Fibroblast of skin of left biceps (primary cell): Measurements from ENCODE around the gene NT5C1A.

Source experiments
- DNase-seq, 2 experiments: peaks; one replicate each; pipeline ENCODE4 v3.0.0-alpha.2; 2013; ENCODE audit warnings: low read depth in 2 of 2

The NT5C1A gene

DNA sequence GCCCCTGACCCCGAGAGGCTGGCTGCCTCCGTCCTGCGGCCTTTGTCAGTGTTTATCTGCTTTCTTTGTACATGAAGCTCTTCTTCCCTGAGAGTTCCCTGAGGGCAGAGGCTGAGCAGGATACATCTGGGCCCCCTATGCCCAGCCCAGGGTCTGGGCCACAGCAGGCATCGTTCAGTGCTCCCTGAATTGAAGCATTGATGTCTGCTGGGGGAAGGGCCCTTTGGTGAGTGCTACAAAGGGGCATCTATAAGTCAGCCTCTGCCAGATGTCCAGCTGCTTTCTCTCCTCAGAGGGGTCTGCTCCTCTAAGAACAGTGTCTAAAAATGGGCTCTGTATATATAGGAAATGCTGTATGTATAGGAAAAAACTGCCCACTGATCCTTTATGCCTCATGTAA is 34.5 kb downstream of the NT5C1A start:
- no peak for DNase-seq

DNA sequence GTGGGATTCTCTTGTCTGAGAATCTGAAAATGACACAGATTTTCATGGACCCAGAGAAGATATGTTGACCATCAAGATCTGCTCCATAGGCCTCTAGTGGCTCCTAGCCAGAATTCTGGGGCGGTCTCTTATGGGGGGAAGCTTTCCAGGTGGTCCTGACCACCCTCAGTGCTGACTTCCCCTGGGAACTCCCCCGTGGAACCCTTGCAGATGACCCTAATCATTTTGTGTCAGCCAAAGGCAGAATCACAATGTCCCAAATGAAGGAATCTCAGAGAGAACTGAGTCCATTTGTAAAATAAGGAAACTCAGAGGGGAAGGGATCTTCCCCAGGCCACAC is 36.1 kb downstream of the NT5C1A start:
- DNase-seq: no peak

DNA sequence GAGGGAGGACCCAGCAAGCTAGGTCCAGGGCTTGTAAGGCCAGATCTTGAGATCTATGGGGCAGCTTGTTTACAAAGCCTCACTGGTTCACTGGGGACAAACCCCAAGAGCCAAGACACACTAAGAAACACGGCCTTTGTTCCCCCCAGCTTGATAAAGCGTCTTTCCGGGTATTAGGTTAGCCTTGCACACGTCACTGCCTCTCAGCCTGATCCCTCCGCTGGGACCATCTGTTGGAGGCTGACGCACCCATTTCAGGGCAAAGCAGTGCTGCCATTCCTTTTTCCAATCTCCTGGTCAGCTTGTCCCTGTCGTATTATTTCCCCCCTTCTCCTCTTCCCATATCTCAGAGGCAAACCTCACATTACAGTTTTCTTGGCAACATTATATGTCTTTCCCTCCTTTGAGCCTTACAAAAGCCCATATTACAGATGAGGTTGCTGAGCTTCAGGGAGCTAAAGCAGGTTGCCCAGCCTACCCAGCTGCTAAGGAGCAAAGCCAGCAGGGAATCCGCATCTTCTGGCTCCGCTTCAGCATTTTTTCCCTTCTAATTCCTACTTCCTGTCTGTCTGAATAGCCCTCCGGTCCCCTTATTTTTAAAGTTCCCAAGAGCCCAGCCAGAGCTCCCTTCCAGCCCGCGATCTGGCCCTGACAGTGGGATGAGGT is 36.6 kb downstream of the NT5C1A start:
- no peak for DNase-seq

DNA sequence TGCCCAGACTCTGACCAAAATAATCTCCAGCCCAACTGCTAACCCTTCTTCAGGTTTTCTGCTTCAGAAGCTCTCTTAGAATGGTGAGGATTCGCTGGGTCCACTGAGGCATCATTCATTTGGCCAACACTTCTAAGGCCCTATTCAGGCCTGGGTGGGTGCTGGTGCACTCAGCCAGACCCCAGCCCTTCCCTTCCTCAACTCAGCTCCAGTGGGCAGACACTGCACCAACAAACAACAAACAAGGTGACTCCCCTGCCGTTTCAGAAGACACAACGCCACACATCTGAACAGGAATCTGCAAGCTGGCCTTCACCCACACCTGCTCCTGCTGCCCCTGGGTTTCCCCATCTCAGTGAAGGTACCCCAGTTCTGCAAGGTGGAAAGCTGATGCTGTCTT is 38.5 kb downstream of the NT5C1A start:
- DNase-seq: no peak

DNA sequence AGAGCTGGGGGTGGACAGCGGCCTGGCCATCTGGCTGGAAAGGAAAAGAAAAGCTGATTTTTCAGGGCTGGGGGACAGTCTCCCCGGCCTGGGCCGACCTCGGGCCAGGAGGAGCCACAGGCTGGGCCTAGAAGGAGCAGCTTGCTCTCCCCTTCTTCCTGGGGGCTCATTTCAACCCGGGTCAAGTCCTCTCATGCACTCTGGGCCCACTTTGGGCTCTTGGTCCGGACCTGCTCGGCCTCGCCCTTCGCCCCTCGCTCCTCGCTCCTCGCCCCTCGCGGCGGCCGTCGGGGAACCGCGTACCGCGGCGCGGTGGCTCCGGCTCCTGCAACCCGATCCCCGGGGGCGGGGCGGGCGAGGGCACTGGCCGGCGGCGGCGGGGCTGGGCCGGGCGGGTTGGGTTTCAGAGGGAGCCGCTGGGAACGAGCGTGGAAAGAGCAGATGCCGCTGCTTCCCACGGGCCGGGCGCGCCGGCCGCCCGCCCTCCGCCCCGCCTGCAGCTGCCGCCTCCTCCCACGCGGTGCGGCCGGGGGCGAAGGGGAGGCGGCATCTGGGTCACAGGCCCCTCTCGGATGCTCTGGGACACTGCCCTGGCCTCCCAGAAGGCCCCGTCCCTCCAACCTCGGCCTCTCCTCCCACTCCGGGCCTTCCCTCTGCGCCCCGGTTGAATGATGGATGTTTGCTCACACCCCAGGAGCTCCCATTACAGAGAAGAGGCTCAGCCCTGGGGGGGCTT is 39.1 kb downstream of the NT5C1A start:
- DNase-seq: no peak

DNA sequence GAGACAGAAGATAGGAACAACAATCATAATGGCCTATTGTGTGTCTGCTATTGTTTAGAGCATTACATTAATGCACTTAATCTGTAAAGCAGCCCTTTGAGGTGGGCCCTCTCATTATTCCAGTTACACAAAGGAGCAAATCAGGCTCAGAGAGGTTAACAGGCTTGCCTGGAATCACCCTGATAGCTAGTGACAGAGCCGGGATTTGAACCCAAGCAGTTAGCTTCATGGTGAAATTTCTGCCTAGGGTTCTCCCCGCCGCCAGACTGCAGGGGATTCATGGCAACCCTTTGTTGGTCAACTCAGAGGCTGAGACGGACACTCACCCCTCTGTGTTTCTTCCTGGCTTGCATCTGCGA is 39.6 kb downstream of the NT5C1A start:
- DNase-seq: no peak

DNA sequence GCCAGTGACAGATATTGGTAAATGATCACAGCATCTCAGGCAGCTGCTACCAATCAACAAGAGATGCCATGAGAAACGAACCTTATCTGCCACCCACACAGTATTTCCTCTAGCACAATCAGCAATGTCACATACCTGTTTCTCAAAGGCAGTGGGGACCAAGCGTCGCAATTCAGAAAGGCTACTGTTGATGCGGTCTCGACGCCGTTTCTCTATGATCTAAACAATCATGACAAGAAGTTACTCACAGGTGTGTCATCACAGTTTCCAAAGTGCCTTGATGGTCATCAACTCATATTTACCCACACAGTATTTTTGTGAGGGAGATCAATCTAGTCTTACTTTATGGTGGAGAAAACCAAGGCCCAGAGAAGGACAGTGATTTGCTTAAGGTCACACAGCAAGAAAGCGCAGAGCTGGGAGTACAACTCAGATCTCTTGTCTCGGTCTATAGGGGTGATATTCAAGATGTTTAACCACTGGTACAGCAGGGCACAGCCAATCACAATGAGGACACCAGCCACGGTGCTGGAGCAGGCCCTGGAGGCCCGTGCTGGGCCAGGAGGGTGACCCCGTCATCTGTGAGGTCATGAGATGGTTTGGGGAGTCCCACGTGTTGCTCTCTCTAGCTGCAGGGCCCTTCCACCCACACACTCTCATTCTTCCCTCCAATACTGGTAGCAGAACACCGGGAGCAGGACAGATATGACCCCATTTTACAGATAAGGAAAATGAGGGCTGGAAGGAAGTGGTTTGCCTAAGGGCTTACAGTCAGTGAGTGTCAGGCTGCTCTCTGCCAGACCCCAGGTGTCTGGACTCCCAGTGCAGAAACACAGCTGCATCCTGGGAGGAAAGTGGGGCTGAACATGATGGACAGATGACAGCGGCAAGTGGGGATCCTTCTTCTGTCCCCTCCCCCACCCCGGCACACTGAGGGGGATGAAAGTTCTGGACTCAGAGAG is 40.3 kb downstream of the NT5C1A start:
- no peak for DNase-seq

DNA sequence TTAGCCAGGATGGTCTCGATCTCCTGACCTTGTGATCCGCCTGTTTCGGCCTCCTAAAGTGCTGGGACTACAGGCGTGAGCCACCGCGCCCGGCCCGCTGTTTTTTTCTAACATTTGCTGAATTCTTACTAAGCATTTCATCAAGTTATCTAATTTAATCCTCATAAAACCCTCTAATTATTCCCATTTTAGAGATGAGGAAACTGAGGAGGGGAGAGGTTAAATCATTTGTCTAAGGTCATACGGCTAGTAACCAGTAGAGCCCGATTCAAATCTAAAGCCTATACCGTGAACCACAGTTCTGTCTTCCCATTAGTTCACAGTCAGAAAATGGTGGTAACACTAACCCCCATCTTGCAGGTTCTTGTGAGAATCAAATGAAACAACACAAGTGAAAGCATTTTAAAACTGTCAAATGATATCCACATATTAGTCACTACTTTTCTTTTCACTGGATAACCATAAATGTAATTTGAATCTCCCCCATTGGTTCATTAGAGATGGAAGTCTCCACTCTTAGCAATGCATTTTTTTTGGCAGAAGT is 43.0 kb downstream of the NT5C1A start:
- DNase-seq: no peak

DNA sequence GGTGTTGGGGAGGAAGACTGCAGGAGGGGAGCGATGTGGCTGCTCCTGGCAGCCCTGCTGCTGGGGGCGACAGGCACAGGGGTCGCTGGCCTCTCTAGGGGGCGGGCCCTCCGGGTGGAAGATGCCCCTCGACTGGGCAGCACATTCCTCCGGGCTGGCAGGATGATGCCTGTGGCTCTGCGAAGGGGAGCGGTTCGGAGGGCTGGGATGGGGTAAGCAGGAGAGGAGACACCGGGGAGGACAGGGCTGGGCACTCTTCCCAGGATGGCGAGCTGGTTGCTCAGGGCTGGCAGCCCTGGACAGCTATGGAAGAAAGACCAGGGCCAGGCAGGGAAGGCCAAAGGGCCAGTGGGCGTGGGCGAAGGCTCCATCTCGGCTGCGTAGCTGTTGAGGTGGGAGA is 45.3 kb downstream of the NT5C1A start:
- no peak for DNase-seq

DNA sequence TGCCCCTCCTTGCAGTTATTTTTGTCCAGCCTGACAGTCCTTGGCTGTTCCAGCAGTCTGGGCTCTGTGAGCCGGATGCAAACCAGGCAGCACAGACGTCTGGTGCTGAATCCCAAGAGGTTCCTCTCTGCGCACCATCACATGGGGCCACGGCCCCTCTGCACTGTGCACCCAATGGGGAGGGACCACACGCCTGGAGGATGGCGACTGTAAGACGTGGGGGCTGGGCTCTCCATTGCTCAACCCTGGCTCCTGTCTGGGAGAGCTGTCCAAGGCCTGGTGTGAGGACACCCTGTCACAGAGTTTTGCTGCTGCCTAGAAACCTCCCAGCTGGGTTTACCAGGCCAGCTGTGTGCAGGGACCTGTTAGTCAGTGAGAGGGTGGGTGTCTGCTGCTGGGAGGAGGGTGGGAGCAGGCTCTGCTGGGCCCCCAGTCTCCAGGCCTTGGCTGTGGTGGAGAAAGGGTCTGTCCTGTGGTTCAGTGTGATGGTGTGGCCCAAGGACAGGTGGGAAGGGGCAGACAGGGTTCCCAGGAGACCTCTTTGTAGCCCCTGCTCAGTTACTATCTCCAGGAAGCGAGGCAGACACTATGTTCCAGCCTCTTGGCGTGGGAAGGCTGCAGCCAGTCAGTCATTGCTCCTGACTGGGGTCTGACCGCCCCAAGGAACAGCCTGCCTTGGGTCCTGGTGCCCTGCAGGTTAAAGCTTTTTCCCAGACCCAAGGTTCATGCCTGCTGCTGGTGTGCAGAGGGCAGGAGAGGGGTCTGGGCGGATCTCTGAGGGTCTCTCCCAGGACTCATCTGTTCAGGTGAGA is 46.2 kb downstream of the NT5C1A start:
- no peak for DNase-seq

DNA sequence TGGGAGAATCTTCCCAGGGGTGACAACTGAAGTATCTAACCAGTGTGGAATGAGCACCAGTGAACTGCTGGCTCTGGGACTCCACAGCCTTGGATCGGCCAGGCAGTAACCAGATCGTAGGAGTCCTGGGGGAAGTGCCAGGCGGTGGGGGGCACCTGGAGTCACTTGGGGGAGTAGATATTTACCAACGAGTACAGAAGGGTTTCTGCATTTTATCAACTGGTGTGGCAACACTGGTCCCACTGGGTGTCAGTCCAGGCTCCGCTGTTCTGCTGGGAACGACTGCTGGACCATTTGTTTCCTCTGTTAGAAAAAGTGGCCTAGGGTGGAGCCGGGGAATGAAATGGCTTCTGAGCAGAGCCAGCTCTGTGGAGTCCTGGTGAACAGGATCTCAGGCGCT is 46.9 kb downstream of the NT5C1A start:
- no peak for DNase-seq

DNA sequence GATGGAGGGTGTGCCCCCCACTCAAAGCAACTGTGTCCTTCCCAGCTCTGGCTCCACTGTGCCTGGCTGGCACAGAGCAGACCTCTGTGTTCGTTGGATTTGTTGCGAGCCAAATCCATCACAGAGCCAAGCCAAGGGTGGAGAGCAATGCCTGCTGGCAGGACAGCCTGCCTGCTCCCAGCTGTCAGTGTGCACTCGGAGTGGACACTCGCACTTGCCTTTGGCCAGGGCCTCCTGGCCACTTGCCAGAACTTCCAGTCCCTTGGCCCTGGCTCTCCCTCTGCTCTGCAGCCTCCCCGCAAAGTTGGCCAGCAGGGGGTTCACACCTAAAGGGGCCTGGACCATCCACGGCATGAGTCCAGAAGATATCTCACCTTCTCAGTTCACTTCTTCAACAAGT is 48.9 kb downstream of the NT5C1A start:
- no peak for DNase-seq

DNA sequence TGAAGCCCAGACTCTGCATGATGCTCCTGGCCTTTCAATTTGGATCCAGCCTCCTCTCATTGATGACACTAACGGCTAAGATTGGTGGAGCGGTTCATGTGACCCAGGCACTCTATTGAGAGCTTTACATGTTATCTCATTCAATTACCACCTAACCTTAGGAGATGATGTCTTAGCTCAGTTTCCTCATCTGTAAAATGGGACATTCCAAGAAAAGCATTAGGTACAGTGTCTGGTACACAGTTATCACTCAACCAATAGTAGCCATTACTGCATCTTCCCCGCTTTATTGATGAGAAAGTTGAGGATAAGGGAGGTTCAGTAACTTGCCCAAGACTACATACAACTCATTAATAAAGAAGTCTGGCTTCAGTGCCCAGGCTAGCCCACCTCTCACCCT is 49.5 kb downstream of the NT5C1A start:
- no peak for DNase-seq

DNA sequence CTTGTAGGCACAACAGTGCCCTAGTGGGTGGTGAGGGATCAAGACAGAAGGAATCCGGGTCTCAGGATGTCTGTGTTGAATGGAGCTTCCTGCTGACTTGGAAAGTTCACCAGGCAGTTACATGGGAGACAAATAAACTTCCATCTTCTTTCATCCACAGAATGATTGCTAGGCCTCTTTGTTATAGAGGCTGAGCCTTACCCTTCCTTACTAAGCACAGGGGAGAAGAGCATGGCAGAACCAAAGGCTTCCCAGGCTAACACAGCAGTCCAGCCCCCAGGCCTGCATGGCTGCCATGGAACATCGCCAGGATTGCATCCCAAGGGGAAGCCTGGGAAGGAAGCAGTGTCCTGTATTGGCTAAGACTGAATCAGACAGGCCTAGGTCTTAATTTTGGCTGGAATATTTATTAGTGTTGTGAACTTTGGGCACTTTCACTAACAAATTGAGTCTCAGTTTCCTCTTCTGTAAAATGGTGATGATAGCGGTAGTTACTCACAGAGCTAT is 51.2 kb downstream of the NT5C1A start:
- DNase-seq: no peak

DNA sequence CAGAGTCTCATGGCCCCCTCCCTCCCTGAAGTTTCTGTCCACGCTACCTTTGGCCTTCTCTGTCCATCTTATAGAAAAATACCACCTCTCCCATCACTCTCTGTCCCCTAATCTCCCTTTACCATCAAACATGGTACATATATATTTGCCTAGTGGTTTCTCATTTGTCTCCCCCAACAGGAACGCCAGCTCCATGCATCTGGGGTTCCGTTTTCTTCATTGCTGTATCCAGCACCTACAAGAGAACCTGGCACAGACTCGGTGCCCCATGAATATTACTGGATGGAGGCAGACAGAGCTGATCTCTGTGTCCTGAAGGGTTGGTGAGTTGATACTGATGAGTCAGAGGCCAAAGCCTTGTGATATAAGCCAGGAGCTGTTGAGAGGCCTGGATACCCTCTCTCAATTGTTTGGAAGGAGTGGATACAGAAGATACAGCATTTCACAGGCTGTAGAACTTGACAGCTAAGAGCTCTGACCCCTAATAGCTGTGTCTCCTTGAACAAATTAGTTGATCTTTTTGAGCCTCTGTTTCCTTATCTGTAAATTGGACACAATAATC is 54.3 kb downstream of the NT5C1A start:
- DNase-seq: no peak

DNA sequence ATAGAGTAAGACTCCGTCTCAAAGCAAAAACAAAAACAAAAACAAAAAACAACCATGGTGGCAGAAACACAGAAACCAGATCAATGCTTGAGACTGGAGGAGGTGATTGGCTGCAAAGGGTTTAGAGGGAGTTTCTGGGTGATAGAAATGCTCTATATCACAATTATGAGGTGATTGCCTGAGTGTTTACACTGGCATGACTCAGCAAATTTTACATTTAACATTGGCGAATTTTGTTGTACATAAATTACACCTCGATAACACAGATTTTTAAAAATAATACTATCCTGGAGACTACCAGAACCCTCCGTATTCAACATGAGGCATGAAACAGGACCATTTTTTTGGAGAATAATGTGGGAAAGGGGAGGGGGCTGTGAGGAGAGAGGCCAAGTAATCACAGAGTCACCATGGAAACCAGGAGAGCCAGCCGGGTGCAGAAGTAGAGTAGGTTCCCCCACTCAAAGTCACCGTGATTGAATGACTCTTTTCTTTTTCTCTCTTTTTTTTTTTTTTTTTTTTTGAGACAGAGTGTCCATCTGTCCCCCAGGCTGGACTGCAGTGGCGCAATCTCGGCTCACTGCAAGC is 56.7 kb downstream of the NT5C1A start:
- DNase-seq: no peak

DNA sequence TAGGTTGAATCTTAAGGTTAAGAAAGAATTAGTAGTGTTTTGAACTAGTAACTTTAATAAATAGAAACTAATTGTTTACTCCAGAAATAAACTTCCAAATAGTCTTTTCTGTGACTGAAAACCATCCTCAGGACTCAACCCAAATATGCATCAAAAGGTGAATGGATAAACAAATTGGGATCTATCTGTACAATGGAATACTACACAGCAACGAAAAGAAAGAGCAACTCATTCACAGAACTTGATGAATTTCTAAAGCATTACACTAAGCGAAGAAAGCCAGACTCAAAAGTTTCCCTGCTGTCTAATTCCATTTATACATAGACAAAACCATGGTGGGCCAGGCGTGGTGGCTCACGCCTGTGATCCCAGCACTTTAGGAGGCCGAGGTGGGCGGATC is 57.4 kb downstream of the NT5C1A start:
- no peak for DNase-seq

DNA sequence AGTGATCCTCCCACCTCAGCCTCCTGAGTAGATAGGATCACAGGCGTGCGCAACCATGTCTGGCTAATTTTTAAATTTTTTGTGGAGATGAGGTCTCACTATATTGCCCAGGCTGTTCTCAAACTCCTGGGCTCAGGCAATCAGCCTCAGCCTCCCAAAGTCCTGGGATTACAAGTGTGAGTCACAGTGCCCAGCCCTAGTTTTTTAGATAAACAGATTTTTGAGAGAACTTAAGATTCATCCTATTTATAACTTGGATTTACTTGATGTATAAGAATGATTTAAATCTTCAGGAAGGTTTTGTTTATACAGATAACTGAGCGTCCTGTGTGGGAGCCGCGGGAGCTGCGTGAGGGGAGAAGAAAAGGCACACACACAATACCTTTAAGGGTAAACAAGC is 58.7 kb downstream of the NT5C1A start:
- no peak for DNase-seq

DNA sequence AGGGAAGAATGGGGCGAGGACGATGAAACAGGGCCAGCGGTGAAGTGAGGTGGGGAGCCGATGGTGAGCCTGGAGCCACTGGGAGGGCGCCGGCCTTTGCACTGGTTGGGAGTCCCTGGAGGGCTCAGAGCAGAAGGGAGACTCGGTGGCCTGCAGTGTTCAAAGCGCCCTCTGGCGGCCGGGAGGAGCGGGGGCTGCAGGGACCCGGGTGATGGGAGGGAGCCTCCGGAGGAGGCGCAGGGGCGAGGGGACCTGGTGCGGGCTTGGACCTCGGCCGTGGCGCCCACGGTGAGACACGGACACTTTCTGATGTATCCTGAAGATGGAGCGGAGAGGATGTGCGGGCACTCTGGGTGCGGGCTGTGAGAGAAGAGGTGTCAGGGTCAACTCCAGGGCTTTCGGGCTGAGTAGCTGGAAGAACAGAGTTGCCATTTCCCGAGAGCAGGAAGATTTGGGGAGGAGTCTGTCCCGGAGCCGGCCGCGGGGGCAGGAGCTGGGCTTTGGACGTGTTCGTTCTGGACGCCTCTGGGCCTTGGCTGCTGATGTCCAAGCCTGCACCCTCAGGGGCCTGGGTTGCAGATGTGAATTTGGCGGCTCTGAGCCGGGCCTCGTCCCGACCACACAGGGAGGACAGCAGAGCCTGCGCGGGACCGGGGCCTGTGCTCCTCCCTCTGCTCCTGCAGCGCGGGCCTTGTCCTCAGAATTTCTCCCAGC is 62.1 kb downstream of the NT5C1A start:
- DNase-seq: peak in 1 of 2 experiments; percentile 10
